22Rv1 (cell line): Measurements from ENCODE around the gene ADCY5.

Source experiments
- ZFX ChIP-seq: fragments of 450-650 bp; IDR thresholded peaks from 2 replicates; pipeline ENCODE4 v1.6.1; 2017; ENCODE audit warnings: antibody characterized with exemption, borderline replicate concordance
- TF ChIP-seq, protein P1 (sequence below): fragments of 450-650 bp; IDR thresholded peaks from 2 replicates; pipeline ENCODE4 v1.5.1; 2017; ENCODE audit warnings: mild to moderate bottlenecking

GRCh38 chr3:123305192-123305591 lies 143.7 kb downstream of the ADCY5 start:
- TF ChIP-seq, protein P1, sequence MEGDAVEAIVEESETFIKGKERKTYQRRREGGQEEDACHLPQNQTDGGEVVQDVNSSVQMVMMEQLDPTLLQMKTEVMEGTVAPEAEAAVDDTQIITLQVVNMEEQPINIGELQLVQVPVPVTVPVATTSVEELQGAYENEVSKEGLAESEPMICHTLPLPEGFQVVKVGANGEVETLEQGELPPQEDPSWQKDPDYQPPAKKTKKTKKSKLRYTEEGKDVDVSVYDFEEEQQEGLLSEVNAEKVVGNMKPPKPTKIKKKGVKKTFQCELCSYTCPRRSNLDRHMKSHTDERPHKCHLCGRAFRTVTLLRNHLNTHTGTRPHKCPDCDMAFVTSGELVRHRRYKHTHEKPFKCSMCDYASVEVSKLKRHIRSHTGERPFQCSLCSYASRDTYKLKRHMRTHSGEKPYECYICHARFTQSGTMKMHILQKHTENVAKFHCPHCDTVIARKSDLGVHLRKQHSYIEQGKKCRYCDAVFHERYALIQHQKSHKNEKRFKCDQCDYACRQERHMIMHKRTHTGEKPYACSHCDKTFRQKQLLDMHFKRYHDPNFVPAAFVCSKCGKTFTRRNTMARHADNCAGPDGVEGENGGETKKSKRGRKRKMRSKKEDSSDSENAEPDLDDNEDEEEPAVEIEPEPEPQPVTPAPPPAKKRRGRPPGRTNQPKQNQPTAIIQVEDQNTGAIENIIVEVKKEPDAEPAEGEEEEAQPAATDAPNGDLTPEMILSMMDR, result no peak
- no peak for TF ChIP-seq ZFX
